H9 (cell line): ENCODE data around the gene CCDC3. TPM values are rescaled to one million over a fixed set of nuclear protein-coding genes. Genes with fewer than 3 reads are reported as not detected.
A peak's percentile ranks its signal among the peaks of the same experiment; 100 is the strongest.

Experiments
- DNase-seq: peaks from one replicate; pipeline ENCODE4 v3.0.0-alpha.2; 2017
- H2AFZ ChIP-seq: one replicate; pipeline ENCODE4 v1.6.1; 2013; ENCODE audit warnings: mild to moderate bottlenecking, low read length, control low read depth, moderate library complexity
- H2AK5ac ChIP-seq: 2 replicates; pipeline ENCODE4 v1.6.1; 2013; ENCODE audit warnings: low read length, control low read depth, mixed read lengths; ENCODE audit not compliant: insufficient read length
- H2BK120ac ChIP-seq: one replicate; pipeline ENCODE4 v1.6.1; 2013; ENCODE audit warnings: low read depth, mild to moderate bottlenecking, low read length, control low read depth, inconsistent platforms; ENCODE audit not compliant: poor library complexity, severe bottlenecking
- H2BK12ac ChIP-seq: 2 replicates; pipeline ENCODE4 v1.6.1; 2013; ENCODE audit warnings: low read length, control low read depth, mixed read lengths, low read depth; ENCODE audit not compliant: insufficient read length
- H2BK15ac ChIP-seq: 2 replicates; pipeline ENCODE4 v1.6.1; 2013; ENCODE audit warnings: low read depth, low read length, control low read depth
- H2BK20ac ChIP-seq: one replicate; pipeline ENCODE4 v1.6.1; 2013; ENCODE audit warnings: low read depth, mild to moderate bottlenecking, low read length, control low read depth, inconsistent platforms; ENCODE audit not compliant: poor library complexity, severe bottlenecking
- H2BK5ac ChIP-seq: 2 replicates; pipeline ENCODE4 v1.6.1; 2013; ENCODE audit warnings: low read length, control low read depth, mixed read lengths; ENCODE audit not compliant: insufficient read length
- H3K14ac ChIP-seq: 2 replicates; pipeline ENCODE4 v1.6.1; 2013; ENCODE audit warnings: low read length, control low read depth; ENCODE audit not compliant: insufficient read depth
- H3K18ac ChIP-seq: 2 replicates; pipeline ENCODE4 v1.6.1; 2013; ENCODE audit warnings: low read depth, mild to moderate bottlenecking, mixed read lengths, low read length, control low read depth; ENCODE audit not compliant: insufficient read length
- H3K23ac ChIP-seq: 2 replicates; pipeline ENCODE4 v1.6.1; 2013; ENCODE audit warnings: low read length, control low read depth, mixed read lengths, low read depth; ENCODE audit not compliant: insufficient read length
- H3K23me2 ChIP-seq: 2 replicates; pipeline ENCODE4 v1.6.1; 2013; ENCODE audit warnings: low read depth, mild to moderate bottlenecking, mixed read lengths, low read length, control low read depth; ENCODE audit not compliant: insufficient read length, poor library complexity, severe bottlenecking
- H3K27ac ChIP-seq: 2 replicates; pipeline ENCODE4 v1.5.1; 2013; ENCODE audit warnings: low read length, control low read depth, mixed read lengths, low read depth; ENCODE audit not compliant: insufficient read length
- H3K27me3 ChIP-seq: 2 replicates; pipeline ENCODE4 v1.6.1; 2013; ENCODE audit warnings: low read length, control low read depth, inconsistent platforms; ENCODE audit not compliant: insufficient read depth
- H3K4ac ChIP-seq: 2 replicates; pipeline ENCODE4 v1.6.1; 2013; ENCODE audit warnings: low read depth, mild to moderate bottlenecking, control low read depth, inconsistent platforms, low read length, moderate library complexity
- H3K4me1 ChIP-seq: 2 replicates; pipeline ENCODE4 v1.6.1; 2013; ENCODE audit warnings: low read length, control low read depth, inconsistent platforms; ENCODE audit not compliant: insufficient read depth
- H3K4me2 ChIP-seq: 2 replicates; pipeline ENCODE4 v1.6.1; 2013; ENCODE audit warnings: low read length, control low read depth, mixed read lengths; ENCODE audit not compliant: insufficient read length, insufficient read depth
- H3K56ac ChIP-seq: 2 replicates; pipeline ENCODE4 v1.6.1; 2013; ENCODE audit warnings: low read depth, mild to moderate bottlenecking, mixed read lengths, low read length, control low read depth; ENCODE audit not compliant: insufficient read length
- H3K79me1 ChIP-seq: 2 replicates; pipeline ENCODE4 v1.6.1; 2013; ENCODE audit warnings: low read depth, mild to moderate bottlenecking, moderate library complexity, low read length, control low read depth, inconsistent platforms; ENCODE audit not compliant: insufficient read depth, poor library complexity, severe bottlenecking
- H3K79me2 ChIP-seq: 2 replicates; pipeline ENCODE4 v1.6.1; 2013; ENCODE audit warnings: low read length, control low read depth, inconsistent platforms; ENCODE audit not compliant: insufficient read depth
- H3K9ac ChIP-seq: 2 replicates; pipeline ENCODE4 v1.6.1; 2013; ENCODE audit warnings: low read length, control low read depth, mixed read lengths; ENCODE audit not compliant: insufficient read length; ENCODE audit errors: extremely low read depth
- H3K9me3 ChIP-seq: one replicate; pipeline ENCODE4 v1.6.1; 2013; ENCODE audit warnings: low read depth, low read length, inconsistent platforms; ENCODE audit not compliant: control insufficient read depth
- H3T11ph ChIP-seq: one replicate; pipeline ENCODE4 v1.6.1; 2013; ENCODE audit warnings: mild to moderate bottlenecking, low read length, control low read depth, inconsistent platforms
- H4K20me1 ChIP-seq: one replicate; pipeline ENCODE4 v1.6.1; 2013; ENCODE audit not compliant: control insufficient read depth, insufficient read length, insufficient read depth
- H4K5ac ChIP-seq: 2 replicates; pipeline ENCODE4 v1.6.1; 2013; ENCODE audit warnings: low read depth, mild to moderate bottlenecking, mixed read lengths, low read length, control low read depth; ENCODE audit not compliant: insufficient read length
- H4K8ac ChIP-seq: replicated peaks from 2 replicates; pipeline ENCODE4 v1.6.1; 2013; ENCODE audit warnings: low read length, control low read depth, mixed read lengths, low read depth; ENCODE audit not compliant: insufficient read length
- H4K91ac ChIP-seq: 2 replicates; pipeline ENCODE4 v1.6.1; 2013; ENCODE audit warnings: low read depth, mild to moderate bottlenecking, moderate library complexity, mixed read lengths, low read length, control low read depth; ENCODE audit not compliant: insufficient read length
- H3K27ac Mint-ChIP-seq, 3 experiments: 2 replicates in 2 of 3; 3 replicates in 1 of 3; pipeline ENCODE4 v1.8.0; 2020 to 2021; ENCODE audit warnings: mixed read lengths in 3 of 3, mild to moderate bottlenecking in 1 of 3, moderate library complexity in 1 of 3
- H3K27me3 Mint-ChIP-seq: 2 replicates; pipeline ENCODE4 v1.8.0; 2021; ENCODE audit warnings: low read depth, mild to moderate bottlenecking, moderate library complexity, mixed read lengths
- H3K36me3 Mint-ChIP-seq, 3 experiments: 2 replicates in 2 of 3; 3 replicates in 1 of 3; pipeline ENCODE4 v1.8.0; 2020 to 2021; ENCODE audit warnings: low read depth in 3 of 3, mixed read lengths in 3 of 3; ENCODE audit not compliant: insufficient read depth in 1 of 3
- H3K4me1 Mint-ChIP-seq, 2 experiments: 2 replicates each; pipeline ENCODE4 v1.8.0; 2020; ENCODE audit warnings: mixed read lengths in 2 of 2
- H3K4me3 Mint-ChIP-seq, 2 experiments: 2 replicates in 1 of 2; 3 replicates in 1 of 2; pipeline ENCODE4 v1.8.0; 2020 to 2021; ENCODE audit warnings: mild to moderate bottlenecking in 2 of 2, mixed read lengths in 2 of 2, moderate library complexity in 1 of 2
- H3K9me3 Mint-ChIP-seq, 2 experiments: 2 replicates in 1 of 2; 3 replicates in 1 of 2; pipeline ENCODE4 v1.8.0; 2020; ENCODE audit warnings: mild to moderate bottlenecking in 2 of 2, mixed read lengths in 2 of 2, moderate library complexity in 1 of 2
- WGBS: extraction: QIAGEN DNeasy Blood & Tissue Kit; methylation state at CpG from one replicate; pipeline ENCODE4 v1.1.7; 2013; ENCODE audit warnings: missing lambda C conversion rate, low lambda C conversion rate, mixed read lengths; ENCODE audit not compliant: insufficient read length; ENCODE audit errors: extremely low coverage; 5-methylcytosine and 5-hydroxymethylcytosine counted together
- total RNA-seq: library from RNA; stranded (reverse); gene quantifications from 2 replicates; pipeline ENCODE4 v1.2.1, GENCODE V29; 2021
- TF ChIP-seq, protein P1 (sequence below): fragments of 200-600 bp; sonication (generic); conservative IDR thresholded peaks from 3 replicates; pipeline ENCODE4 v1.8.0; 2021; ENCODE audit warnings: antibody characterized with exemption, mild to moderate bottlenecking

Gene CCDC3
- total RNA-seq, 1 experiment from 2014 or later, result 2.3 TPM

DNA sequence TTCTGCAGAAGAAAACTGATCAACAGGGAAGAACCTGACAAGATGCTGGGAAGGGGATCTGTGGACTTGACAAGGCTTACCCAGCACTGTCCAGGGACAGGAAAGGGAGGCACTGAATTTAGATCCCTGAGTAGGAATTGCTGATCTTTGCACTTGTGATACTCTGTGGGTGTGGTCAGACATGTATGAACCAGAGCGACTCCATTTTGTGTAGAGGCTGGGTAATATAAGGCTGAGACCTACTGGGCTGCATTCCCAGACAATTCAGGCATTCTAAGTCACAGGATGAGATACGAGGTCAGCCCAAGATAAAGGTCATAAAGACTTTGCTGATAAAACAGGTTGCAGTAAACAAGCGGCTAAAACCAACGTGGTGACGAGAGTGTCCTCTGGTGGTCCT lies 60.7 kb downstream of the CCDC3 start:
- Histone ChIP-seq H3K23me2 (no peaks in the 10 kb centered on the region), H4K5ac (no peak overlapping the region), H3K56ac (no peak overlapping the region), H3K79me1 (no peaks in the 10 kb centered on the region), H3K27me3 (peaks cover 2% of the 10 kb centered on the region; the same call in 1 of the 2 replicates), H3K27ac (no peak overlapping the region), H2AK5ac (no peak overlapping the region), H3K79me2 (no peaks in the 10 kb centered on the region), H3K4me1 (no peaks in the 10 kb centered on the region), H4K91ac (no peak overlapping the region), H4K8ac (no peak overlapping the region), H3T11ph (no peak overlapping the region), H2BK12ac (no peak overlapping the region), H2BK20ac (no peak overlapping the region), H3K4ac (no peak overlapping the region), H3K23ac (no peak overlapping the region), H3K14ac (no peak overlapping the region), H2BK5ac (no peak overlapping the region), H4K20me1 (no peaks in the 10 kb centered on the region), H2BK15ac (no peak overlapping the region), H2AFZ (no peak overlapping the region), H3K9ac (no peak overlapping the region), H3K9me3 (no peaks in the 10 kb centered on the region), H3K4me2 (no peak overlapping the region), H3K18ac (no peak overlapping the region), H2BK120ac (no peak overlapping the region)
- H3K27ac Mint-ChIP-seq, result peak overlapping the region in 1 of 3 experiments; percentile 6; a peak in 1 of 7 replicates
- peaks cover 10% of the 10 kb centered on the region in 2 experiments; a peak in 3 of 5 replicates for H3K9me3 Mint-ChIP-seq
- TF ChIP-seq, protein P1, sequence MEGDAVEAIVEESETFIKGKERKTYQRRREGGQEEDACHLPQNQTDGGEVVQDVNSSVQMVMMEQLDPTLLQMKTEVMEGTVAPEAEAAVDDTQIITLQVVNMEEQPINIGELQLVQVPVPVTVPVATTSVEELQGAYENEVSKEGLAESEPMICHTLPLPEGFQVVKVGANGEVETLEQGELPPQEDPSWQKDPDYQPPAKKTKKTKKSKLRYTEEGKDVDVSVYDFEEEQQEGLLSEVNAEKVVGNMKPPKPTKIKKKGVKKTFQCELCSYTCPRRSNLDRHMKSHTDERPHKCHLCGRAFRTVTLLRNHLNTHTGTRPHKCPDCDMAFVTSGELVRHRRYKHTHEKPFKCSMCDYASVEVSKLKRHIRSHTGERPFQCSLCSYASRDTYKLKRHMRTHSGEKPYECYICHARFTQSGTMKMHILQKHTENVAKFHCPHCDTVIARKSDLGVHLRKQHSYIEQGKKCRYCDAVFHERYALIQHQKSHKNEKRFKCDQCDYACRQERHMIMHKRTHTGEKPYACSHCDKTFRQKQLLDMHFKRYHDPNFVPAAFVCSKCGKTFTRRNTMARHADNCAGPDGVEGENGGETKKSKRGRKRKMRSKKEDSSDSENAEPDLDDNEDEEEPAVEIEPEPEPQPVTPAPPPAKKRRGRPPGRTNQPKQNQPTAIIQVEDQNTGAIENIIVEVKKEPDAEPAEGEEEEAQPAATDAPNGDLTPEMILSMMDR, result no peak
- DNase-seq, result no peak
- no peak overlapping the region for H3K4me3 Mint-ChIP-seq
- H3K27me3 Mint-ChIP-seq, result no peaks in the 10 kb centered on the region; the same call in 1 of the 2 replicates
- peaks cover 21 to 22% of the 10 kb centered on the region in 2 experiments for H3K4me1 Mint-ChIP-seq
- peaks cover 2 to 23% (median 8%) of the 10 kb centered on the region in 3 experiments; a peak in 4 of 7 replicates for H3K36me3 Mint-ChIP-seq
- WGBS, result no CpG with 5 or more reads among the region's 5 CpGs
